Measurements from ENCODE around the gene CCM2L. TPM values are rescaled to one million over a fixed set of nuclear protein-coding genes. Genes with fewer than 3 reads are reported as not detected.

Gene CCM2L
- not detected in 2 replicates for total RNA-seq (2014; rRNA removed; shearing (Covaris generic))

DNA sequence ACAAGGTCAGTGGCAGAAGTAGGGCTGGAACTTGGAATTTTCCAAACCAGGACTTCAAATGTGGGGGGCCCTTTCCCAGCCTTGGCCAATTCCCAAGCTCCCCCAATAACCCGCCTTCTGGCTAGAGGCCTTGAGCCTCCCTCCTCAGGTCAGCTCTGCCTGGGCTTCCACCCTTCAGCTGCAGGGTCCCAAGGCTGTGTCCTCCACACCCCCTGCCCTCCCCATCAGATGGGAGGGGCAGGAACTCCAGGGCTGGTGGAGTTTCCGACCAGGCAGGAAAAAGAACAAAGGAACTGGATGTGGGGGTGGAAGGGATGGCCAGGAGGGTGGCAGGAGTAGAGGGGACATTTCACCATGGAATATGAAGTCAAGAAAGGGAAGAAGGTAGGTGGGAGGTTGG lies at the start of gene CCM2L:
TSS of gene CCM2L (plus strand) at position 338 of the 400 bp plus-strand sequence. CDS start at position 355, 17 bp downstream.
- DNase-seq (ENCODE audit: low spot score), result no peak

DNA sequence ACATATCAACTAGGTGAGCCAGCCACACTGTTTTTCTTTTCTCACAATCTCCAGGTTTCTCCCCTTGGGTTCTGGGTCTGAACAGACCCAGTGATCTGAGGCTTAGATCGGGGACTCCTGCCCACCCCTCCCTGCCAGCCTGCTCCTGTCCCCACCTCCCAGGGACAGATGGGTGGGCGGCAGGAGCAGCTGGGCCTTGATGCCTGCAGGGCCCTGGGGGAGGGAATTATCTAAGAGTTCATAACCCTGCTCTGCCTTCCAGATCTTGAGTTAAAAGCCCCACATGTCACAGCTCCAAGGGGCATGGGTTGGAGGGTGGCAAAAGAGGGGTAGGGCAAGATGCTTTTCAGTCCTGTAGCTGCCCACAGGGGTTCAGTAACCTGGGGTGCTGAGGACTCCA lies 47.5 kb upstream of the CCM2L start:
- no peak for DNase-seq (ENCODE audit: low spot score)

DNA sequence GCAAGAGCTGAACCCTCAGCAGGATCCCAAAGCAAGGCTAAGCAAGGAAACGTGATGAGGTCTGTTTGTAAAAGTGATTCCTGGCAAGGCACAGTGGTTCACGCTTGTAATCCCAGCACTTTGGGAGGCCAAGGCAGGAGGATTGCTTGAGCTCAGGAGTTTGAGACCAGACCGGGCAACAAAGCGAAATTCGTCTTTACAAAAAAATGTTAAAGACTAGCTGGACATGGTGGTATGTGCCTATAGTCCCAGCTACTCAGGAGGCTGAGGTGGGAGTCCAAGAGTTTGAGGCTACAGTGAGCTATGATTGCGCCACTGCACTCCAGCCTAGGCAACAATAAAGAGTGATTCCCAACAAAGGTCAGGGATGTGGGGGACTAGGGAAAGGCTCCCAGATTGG lies 46.3 kb upstream of the CCM2L start:
- no peak for DNase-seq (ENCODE audit: low spot score)

DNA sequence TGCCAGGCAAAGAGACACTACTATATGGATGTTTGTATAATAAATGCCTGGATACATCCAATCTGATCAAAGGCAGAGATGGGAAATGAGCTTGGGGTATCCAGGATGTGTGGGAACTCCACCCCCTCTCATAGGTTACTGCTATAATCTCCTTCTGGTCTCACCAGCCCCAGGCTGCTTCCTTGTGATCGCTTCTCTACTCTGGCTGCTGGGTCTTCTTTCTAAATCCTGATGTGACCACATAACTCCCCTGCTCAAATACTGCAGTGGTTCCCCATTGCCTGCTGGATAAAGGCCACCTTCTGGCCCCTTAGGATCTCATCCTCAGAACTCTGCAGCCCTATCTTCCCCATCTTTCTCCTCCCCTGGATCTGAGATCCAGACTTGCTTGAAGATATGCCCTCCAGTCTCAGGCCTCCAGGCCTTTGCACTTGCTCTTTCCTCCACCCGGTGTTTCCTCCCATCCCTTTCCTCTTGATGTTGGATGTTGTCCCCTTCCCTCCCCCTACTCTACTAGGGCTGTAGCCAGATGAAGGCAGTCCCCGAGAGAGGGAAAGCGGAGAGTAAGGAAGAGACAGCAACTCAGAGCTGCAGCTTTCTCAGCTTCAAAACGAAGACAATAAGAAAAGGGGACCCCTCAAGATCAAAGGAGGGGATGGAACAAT lies 43.1 kb upstream of the CCM2L start:
- DNase-seq (ENCODE audit: low spot score), result no peak

DNA sequence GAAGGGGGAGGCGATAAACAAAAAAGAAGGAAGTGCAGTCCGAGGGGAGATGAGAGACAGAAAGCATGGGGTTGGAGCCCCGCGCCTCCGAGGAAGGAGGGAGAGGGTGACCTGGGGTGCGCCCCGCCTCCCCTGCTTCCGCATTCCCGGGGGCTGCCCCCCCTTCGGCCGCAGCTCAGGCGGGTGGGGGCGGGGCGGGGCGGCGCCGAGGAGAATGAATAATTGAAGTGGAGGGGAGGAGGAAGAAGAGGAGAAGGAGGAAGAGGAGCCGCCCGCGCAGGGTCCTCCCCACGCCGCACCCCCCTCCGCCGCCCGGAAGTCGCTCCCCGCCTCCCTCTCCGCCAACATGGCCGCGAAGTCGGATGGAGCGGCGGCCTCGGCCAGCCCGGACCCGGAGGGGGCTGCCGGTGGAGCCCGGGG lies 42.4 kb upstream of the CCM2L start, which contains the start of gene XKR7:
TSS of gene XKR7 (plus strand) at position 322 of the 420 bp plus-strand sequence. CDS start at position 347, 25 bp downstream.
- DNase-seq (ENCODE audit: low spot score), result no peak

DNA sequence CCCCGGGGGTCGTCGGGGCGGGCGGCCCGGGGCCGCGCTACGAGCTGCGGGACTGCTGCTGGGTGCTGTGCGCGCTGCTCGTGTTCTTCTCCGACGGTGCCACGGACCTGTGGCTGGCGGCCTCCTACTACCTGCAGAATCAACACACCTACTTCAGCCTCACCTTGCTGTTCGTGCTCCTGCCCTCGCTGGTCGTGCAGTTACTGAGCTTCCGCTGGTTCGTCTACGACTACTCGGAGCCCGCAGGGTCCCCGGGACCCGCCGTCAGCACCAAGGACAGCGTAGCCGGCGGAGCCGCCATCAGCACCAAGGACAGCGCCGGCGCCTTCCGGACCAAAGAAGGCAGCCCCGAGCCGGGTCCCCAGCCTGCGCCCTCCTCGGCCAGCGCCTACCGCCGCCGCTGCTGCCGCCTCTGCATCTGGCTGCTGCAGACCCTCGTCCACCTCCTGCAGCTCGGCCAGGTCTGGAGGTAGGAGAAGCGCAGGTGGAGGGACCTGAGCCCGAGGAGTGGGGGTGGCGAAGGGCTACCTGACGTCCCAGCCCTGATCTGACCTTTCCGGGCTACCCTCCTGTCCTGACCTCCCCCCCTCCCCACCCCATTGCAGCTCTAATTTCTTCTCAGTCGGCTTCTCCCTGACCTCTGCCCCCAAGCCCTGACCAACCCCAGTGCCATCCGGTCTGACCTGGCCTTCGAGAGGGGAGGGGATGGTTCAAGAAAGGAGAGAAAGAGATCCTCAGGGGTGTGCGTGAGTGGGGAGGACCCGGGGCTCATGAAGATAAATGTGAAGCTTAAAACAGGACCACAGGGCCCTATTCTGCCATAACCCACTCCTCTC lies 41.7 kb upstream of the CCM2L start:
- DNase-seq (ENCODE audit: low spot score), result peak; percentile 53

DNA sequence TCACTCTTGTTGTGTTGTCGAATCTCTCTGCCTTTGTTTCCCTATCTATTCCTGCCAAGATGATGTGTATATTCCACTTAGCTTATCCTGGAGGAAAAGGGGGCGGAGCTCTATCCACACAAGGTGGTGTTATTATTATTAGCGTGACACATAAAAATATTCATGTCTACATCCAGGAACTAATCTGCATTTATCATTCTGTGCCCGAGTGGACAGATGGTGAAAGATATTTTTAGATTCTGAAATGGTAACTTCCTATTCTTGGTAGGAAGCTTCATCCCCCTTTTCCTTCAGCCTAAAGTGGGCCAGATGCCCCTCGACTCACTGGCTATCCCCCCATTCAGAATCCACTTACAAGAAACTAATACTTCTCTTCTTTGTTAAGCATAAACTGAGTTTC lies 40.2 kb upstream of the CCM2L start:
- no peak for DNase-seq (ENCODE audit: low spot score)

DNA sequence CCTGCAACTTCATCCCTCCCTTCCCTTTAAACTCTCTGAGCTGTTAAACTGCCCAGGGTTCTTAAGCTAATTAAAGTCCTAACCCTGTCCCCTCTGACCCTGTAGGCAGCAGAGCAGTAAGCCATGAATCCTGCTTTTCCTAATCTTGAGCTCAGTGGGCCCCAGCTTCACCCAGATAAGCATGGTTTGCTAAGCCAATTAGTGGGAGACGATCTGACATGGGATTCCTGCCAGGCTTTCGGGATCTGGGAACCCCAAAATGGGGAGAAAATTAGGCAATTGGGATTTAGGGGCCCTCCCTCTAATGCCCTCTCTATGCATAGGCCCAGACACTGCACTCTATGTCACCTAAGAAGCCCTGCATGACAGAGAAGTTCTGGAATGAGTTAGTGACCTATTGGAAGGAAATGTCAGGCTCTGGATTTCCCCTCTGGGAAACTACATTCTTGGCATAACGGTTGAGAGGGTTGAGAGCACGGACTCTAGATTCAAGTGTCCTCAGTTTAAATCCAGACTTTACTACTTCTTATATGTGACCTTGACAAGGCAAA lies 37.7 kb upstream of the CCM2L start:
- DNase-seq (ENCODE audit: low spot score), result peak; percentile 59

DNA sequence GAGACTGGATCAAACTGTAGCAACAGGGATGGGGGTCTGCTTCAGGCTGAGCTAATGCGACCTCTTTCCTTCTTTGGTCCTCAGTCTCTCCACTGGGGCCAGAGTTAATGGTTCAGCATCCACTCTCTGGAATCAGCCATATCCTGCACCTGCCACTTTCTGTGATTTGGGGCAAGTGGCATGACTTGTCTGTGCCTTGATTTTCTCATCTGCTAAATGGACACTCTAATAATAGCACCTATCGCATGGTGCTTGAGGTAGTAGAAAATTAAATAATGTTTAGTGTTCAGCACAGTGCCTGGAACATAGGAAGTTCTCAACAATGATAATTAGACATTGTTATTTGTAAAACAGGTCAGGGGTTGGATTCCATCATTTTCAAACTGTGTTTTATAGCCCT lies 35.9 kb upstream of the CCM2L start:
- DNase-seq (ENCODE audit: low spot score), result no peak

DNA sequence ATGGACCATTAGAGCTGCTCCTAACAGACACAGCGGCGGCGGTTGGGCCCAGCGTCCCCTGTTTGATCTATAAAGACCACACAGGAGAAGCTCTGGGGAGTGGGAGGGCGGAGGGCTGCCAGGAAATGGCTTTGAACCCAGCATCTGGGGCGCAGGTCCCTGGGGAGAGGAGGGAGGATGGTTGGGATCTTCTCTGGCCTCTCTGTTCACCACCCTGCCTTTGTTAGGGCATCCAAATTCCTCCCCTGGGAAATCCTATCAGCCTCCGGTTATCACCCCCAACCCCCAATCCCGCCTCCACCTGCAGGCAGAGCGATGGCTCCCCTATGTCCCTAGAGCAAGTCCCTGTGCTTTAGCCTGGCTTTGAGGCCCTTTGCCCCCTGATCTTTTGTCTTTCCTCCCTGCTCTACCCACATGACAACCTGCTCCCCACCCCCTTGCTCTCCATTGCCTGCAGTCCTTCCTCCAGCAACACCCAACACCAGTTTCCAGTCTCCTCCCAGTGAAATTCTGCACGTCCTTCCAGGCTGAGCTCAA lies 35.2 kb upstream of the CCM2L start:
- no peak for DNase-seq (ENCODE audit: low spot score)

DNA sequence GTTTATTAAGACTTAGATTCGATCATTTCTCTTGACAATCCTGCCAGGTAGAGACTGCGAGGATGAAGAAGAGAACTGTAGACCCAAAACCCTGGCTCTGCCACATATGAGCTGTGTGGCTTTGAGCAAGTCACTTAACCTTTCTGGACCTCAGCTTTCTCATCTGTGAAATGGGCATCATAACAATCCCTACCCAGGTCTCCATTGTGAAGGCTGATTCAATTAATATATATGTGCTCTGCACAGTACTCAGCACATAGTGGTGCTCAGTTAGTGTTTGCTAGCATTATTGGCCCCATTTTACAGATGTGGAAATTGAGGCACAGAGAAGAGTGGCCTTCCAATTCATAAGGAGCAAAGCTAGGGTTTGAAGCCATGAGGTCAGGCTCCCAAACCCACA lies 34.4 kb upstream of the CCM2L start:
- no peak for DNase-seq (ENCODE audit: low spot score)

DNA sequence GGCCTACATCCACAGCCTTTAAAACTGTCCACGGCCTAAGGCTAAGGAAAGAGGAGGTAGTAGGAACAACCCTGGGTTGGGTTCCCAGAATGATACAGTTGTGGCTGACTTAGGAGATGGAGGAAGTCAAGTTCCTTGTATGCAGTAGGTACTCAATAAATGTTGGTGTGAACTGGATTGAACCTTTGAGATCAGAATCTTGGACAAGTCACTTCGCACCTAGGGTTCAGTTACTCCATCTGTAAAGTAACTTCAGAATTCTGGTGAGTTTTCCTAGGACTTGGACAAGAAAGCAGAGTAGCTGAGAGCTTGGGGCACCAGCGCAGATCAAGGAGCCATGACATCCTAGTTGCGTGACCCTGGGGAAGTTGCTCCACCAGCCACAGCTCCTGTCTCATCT lies 33.2 kb upstream of the CCM2L start:
- no peak for DNase-seq (ENCODE audit: low spot score)

DNA sequence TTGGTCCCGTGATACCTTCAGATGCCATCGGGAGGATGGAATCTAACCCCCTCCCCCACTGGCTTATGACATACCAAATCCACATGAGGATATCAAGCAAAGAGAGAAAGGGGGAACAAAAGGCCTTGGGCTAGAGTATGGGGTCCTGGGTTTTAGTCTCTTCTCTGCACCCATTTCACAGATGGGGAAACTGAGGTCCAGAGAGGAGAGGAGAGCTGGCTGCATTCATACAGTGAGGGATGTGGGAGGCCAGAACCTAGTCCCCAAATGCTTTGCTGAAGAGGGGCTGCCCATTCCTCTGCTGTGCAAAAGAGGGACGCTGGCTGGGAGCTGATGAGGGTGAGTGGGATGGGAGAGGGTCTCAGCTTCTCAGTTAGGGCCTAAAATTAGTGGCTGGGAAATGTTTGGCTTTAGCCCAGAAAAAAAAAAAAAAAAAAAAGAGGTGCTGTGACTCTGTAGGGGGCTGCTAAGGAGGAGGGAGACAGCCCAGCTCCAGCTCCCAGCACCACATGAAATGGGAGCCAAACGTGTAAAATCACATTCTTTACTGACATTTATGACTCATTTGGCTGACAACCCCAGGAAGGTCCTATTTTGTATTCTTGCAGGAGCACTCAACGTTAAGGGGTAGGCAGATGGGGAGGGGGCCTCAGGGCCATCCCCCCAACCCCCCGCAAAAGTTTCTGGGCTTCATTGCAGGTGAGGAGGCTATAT lies 30.4 kb upstream of the CCM2L start:
- no peak for DNase-seq (ENCODE audit: low spot score)

DNA sequence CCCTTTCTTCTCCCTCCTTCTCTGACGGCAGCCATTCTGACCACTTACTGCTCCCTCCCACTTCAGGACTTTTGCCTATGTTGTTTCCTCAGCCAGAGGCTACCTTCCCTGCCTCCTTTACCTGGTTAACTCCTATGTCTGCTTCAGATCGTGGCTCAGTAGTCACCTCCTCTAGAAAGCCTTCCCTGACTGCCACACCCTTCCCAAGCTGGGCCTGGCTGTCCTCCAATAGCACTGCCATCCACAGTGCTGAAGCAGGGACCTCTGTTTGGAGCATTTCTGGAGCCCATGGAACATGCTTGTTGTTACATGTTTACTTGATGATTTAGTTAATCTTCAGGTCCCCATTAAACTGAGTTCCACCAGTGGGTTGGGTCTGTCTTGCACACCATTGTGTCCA lies 28.5 kb upstream of the CCM2L start:
- DNase-seq (ENCODE audit: low spot score), result no peak

DNA sequence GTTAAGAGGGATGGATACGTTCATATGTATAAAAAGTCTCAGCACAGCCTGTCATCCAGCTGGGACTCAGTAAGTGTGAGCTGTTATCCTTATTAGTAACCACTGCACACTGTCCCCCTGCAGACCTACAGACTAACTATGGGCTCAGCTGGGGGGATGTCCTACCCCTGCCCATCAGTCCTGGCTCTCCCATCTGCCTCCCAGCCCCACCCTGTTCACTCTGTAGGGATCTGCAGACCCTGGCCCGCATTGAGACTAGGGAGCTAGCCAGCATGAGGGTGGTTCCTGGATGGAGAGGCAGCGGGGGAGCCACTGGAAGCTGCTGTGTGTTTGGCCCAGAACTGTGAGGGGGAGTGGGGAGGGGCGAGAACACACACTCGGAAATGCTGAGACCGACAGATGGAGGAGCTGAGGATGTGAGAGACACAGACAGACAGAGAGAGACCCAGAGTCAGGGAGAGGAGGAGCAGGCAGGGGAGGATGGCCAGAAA lies 25.2 kb upstream of the CCM2L start:
- no peak for DNase-seq (ENCODE audit: low spot score)

DNA sequence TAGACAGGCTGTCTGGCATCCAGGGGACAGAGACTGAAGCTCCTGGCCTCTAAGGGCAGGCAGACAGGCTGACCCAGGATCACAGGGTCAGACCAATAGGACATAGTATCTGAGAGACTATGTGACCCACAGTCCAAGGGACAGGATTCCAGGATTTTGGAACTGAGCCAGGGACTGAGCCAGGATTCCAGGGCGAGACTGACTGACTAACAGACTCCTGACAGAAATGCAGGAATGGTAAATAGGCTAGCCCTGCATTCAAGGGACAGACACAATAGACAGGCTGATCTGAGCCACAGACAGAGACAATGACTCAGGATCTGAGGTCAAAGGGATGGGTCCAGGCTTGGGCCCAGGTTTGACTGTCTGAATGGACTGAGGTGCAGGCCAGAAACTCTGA lies 22.5 kb upstream of the CCM2L start:
- DNase-seq (ENCODE audit: low spot score), result peak; percentile 43

DNA sequence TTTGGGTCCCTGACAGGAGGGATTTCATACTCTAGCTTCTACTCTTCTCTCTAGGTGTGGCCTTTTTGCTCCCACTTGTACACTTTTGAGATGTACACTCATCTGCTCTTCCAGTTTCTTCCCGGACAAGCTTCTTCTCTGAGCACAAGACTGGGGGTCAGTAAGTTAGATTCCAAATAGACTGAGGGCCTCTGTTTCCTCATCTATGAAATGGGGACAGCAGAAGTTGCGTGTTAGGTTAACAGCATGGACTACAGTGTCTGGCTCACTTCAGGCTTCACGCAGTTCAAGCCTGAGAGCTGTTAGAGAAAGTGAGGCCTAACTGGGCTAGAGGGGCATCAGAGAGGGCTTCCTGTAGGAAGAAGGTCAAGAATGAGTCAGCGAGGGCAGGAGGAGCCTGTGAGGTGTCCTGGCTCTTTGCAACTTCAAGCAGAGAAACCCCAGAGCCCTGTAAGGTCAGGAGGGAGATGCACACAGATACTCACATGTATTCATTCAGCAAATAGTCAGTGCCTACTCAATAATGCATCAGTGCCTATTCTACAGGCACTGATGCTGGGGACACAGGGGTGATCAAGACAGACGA lies 21.7 kb upstream of the CCM2L start:
- DNase-seq (ENCODE audit: low spot score), result no peak

DNA sequence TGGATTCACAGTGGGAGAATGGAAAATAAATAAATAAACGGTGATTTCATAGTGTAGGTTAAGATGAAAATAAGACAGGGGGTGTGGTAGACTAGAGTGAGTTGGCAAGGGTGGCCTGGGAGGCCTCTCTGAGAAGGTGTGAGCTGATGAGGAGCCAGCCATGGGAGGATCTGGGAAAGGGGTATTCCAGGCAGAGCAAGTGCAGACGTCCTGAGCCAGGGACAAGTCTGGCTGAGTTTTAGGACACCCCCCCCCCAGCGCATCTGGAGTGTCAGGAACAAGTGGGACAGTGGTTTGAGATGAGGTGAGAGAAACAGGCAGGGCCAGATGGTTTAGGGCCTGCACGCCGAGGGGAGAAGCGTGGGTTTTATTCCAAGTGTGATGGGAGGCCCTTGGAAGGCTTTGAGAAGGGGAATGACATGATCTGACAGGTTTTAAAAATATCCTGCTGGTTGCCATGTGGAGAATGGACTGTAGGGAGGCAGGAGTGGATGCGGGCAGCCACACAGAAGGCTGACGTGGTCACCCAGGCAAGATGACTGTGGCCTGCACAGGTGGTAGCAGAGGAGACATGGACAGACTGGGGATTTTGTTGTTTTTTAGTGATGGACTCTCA lies 21.1 kb upstream of the CCM2L start:
- DNase-seq (ENCODE audit: low spot score), result no peak

DNA sequence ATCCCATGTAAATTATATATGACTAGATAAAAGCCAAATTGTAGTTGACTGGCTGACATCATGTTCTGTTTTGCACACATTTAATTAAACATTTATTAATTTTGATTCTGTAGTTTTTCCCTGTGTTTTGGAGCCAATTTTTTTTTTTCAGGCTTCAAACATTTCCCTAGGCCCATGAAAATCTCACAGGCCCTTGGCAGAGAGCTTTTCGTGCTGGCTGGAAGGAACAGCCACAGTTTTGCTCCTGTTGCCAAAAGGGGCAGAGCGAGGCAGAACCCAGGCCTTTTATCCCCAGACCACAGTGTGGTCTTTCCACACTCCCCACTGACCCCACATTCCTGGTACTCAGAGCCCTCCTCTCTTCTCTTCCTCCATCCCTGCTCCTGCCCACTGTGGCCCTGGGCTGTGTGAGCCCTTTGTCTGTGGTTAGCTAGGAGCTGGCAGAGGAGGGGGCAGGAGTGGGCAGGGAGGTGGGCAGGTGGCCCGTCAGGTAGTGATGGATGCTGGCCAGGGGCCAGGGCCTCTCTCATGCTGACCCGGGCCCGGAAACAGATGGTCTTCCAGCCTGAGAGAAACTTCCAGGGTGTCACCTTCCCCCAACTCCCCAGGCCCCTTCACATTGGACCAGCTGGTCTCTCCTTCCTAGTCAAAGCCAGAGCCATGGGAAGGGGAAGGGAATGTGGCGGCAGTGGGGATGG lies 19.4 kb upstream of the CCM2L start:
- no peak for DNase-seq (ENCODE audit: low spot score)

DNA sequence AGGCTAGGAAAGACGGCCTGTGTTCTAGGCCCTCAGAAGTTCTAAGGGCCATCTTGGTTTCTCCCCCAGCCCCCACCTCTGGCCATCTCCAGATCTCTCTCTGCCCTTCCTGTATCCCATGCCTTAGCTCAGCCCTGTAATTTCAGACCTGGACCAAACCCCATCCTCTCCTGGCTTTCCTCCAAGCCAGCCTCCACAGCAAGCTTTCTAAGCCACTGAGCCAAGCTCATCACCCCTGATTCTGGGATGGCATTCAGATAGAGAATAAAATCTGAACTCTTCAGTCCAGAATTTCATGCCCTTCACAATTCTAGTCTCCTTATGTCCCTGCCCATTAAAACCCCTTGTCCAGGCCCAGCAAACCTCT lies 18.9 kb upstream of the CCM2L start:
- no peak for DNase-seq (ENCODE audit: low spot score)

All from A172 (cell line).